ENCODE data around the gene SH3RF3.

- TF ChIP-seq CTCF (IDR thresholded peaks at IDR 0.05), result no peak
- no peak for TF ChIP-seq POLR2A (IDR thresholded peaks at IDR 0.05)
Observed at GRCh38 chr2:109335631-109336176, 206.7 kb downstream of the SH3RF3 start.
